ENCODE results near the gene ENPP3.

ENPP3 gene

DNA sequence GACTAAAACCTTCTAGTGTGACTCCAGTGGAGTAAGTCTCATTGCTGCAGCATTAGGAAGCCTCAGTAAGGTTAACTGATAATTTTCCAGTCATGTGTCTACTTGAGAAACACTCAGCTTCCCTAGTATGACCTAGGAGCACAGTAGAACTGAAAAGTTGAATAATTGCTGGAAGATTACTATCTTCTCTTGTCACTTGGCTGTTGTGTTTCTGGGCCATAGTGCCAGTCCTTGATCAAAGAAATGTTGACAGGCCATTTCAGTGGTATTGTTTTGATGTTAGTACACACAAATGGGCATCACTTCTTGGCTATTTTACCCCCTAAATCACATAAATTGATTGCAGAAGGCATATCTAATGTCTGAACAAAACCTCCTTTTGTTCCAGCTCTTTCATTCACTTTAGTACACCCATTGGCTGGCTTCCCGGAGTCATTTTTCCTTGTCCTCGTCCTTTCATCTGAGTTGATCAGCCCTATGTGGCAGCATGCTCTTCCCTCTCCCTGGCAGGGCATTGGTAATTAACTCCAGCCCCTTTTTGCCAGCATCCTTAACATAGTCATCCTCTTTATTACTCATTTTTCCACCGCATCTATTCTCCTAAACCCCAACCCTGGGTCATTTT lies 6.0 kb downstream of the ENPP3 start:
- no peak for DNase-seq (ENCODE audit: low read depth in 2 of 2)

DNA sequence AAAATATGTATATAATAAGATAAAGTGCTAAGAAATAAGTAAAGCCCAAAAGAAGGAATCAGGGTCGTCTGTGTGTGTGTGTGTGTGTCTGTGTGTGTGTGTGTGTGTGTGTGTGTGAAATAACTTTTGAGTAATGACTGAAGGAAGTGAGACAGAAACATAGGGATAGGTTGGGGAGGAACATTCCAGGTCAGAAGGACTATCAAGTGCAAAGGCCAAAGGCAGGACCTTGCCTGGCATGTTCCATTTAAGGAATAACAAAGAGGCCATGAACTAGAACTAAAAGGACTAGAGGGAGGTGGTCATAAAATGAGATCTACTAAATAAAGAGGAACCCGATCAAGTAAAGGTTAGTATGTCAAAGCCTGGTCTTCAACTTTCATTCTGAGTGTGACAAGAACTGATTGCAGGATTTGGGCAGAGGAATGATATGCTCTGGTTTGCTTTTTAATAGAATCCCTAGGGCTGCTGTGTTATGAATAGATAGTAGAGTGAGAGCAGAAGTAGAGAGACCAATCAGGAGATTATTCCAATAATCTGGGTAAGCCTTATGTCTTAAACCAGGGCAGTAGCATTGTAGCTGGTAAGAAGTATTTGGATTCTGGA lies 6.9 kb downstream of the ENPP3 start:
- DNase-seq (ENCODE audit: low read depth in 2 of 2) = no peak

DNA sequence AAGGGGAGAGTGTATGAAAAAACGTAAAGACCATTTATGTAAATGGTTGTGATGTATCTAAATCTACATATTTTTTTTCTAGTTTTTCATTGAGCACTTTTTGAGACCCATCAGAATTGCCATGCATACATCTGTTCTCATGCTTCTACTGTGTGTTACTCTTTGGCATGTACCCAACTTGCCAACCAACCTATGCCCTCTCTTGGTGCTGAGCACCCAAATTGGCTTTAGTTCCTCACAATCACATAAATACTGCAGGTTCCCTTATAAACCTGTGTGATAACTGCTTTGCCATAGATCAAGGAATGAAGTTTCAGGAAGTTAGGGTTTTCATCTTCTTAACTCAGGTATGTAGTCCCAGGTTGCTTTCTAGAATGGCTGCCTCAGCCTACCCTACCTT lies 7.8 kb downstream of the ENPP3 start:
- no peak for DNase-seq (ENCODE audit: low read depth in 2 of 2)

DNA sequence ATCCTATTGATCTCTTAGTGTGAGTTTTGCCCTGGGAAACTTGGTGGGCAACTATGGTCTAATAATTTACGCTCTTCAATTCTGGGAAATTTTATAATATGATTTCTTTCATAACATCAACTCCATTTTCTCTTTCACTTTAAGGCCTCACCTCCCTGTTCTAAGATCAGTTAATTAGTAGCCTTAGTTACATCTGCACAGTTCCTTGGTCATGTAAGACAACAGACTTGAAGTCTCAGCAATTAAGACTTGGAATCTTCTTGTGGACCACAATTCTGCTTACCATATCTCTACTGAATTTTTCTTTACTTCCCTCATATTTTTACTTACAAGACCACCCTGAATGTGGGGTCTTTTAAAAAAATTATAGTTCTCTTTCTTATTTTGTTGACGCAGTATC lies 8.7 kb downstream of the ENPP3 start:
- DNase-seq (ENCODE audit: low read depth in 2 of 2) = no peak

- no peak for DNase-seq (ENCODE audit: low read depth in 2 of 2)
Observed at GRCh38 chr6:131646249-131646670, 9.2 kb downstream of the ENPP3 start.

GRCh38 chr6:131651782-131652181 lies 14.7 kb downstream of the ENPP3 start:
- no peak for DNase-seq (ENCODE audit: low read depth in 2 of 2)

DNA sequence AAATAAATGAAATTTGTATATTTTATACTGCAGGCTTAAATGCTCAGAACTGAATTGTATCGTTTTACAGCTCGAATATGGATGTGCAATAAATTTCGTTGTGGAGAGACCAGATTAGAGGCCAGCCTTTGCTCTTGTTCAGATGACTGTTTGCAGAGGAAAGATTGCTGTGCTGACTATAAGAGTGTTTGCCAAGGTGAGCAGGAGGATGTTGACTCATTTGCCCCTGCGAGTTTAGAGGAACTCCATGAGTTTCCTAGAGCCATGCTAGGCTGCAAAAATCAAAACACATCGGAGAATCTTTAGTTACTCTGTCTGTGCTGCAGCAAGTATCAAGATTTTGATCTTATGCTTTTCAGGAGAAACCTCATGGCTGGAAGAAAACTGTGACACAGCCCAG lies 15.4 kb downstream of the ENPP3 start:
- DNase-seq (ENCODE audit: low read depth in 2 of 2) = no peak

DNA sequence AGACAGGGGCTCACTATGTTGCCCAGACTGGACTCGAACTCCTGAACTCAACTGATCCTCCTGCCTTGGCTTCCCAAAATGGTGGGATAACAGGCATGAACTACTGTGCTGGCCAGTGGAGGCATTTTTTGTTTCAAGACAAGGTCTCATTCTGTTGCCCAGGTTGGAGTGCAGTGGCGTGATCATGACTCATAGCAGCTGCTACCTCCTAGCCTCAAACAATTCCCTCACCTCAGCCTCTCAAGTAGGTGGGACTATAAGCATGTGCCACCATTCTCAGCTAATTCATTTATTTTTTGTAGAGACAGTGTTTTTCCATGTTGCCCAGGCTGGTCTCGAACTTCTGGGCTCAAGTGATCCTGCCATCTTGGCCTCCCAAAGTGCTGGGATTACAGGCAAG lies 17.2 kb downstream of the ENPP3 start:
- DNase-seq (ENCODE audit: low read depth in 2 of 2) = no peak

GRCh38 chr6:131655387-131655786 lies 18.3 kb downstream of the ENPP3 start:
- DNase-seq (ENCODE audit: low read depth in 2 of 2) = no peak

DNA sequence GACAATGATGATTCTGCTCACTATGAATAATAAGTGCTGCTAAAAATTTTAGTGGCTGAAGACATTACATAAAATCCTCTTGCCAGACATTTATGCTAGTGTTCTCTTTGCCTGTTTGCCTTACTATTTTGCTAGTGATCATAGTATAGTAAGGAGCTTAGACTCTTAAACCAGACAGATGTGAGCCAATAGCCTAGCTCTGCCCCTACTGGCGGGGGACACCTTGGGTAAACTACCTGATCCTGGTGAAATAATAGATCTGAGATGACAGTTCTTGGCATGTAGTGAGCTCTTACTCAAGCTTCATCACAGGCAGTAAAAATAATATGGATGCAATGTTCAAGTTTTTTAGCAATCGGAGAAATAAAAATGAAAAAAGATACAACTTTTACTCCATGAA lies 18.8 kb downstream of the ENPP3 start:
- DNase-seq (ENCODE audit: low read depth in 2 of 2) = no peak

GRCh38 chr6:131656667-131657066 lies 19.6 kb downstream of the ENPP3 start:
- no peak for DNase-seq (ENCODE audit: low read depth in 2 of 2)

DNA sequence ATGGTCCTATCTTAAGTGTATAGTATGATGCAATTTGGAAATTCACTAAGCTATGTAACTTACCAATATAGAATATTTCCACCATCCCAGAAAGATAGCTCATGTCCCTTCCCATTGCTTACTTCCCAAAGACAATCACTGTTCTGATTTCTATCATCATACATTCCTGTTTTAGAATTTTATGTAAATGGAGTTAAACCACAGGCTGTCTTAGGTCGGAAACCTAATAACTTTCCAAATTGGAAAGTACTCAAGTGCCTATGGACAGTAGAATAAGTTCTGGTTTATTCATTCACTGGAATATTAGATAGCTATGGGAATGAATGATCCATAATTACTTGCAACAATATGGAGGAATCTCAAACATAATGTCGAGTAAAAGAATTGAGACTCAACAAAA lies 20.1 kb downstream of the ENPP3 start:
- no peak for DNase-seq (ENCODE audit: low read depth in 2 of 2)

DNA sequence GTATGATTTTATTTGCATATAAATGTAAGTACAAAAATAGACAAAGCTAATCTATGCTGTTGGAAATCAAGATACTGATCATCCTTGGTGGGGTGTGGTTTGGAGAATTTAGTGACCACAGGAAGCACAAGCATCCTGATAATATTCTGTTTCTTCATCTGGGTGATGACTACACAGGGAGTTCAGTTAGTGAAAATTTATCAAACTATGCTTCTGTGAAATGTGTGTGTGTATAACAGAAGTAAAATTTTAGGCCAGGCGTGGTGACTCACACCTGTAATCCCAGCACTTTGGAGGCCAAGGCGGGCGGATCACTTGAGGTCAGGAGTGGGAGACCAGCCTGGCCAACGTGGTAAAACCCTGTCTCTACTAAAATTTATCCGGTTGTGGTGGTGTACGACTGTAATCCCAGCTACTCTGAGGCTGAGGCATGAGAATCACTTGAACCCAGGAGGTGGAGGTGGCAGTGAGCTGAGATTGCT lies 20.6 kb downstream of the ENPP3 start:
- no peak for DNase-seq (ENCODE audit: low read depth in 2 of 2)

DNA sequence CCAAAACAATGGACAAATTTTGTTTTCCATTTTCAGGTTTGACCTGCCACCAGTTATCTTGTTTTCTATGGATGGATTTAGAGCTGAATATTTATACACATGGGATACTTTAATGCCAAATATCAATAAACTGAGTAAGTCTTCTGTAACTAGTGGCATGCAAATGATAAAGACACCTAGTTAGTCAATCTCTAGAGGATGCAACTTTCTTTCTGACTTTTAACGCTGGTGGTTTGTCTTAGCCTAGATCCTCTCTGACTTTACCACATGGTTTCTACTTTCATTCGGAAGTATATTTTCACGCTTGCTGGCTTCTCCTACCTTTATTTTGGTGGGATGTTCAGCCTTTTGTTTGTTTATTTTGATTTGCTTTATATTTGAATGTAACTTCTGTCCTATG lies 21.2 kb downstream of the ENPP3 start:
- DNase-seq (ENCODE audit: low read depth in 2 of 2) = no peak

- DNase-seq (ENCODE audit: low read depth in 2 of 2) = no peak
Observed at GRCh38 chr6:131660195-131660594, 23.1 kb downstream of the ENPP3 start.

GRCh38 chr6:131663578-131664165 lies 26.6 kb downstream of the ENPP3 start:
- no peak for DNase-seq (ENCODE audit: low read depth in 2 of 2)

DNA sequence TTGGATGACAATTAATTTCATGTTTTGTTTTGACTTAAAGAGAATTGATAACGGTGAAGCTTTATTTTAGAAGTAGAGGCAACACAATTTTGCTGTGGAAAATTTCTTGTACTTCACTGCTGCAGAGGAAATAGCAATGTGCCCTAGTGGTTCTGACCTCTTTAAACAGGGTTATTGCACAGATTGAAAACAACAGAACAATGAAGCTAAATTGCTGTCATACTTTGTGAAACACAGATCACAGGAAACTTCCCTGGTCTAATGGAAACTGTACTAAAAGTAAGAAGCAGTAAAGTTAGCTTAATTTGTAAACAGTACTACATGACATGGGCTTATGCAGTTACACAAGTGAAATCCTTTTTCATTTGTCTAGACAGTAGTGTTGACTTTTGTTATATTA lies 32.8 kb downstream of the ENPP3 start:
- DNase-seq (ENCODE audit: low read depth in 2 of 2) = no peak

- DNase-seq (ENCODE audit: low read depth in 2 of 2) = no peak
Observed at GRCh38 chr6:131673184-131673583, 36.1 kb downstream of the ENPP3 start.

DNA sequence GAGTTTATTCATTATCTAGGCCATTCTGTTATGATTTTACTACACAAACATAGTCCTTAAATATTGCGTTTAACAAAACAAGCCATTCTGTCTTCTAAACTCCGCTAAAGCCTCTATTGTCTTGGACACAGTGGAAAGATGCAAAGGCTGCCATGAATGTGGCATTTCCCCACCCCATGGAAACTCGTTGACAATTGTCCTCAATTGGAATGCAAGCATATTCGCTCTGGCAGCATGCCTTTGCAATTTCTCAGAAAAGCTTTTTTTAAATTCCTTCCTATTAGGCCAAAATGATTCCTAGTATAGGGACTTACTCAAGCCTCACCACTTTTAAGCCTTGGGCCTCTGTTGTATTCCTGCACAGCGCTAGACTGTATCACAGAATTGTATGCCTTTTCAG lies 41.3 kb downstream of the ENPP3 start:
- DNase-seq (ENCODE audit: low read depth in 2 of 2) = no peak

- DNase-seq (ENCODE audit: low read depth in 2 of 2) = no peak
Observed at GRCh38 chr6:131680868-131681267, 43.8 kb downstream of the ENPP3 start.

GRCh38 chr6:131681585-131681984 lies 44.5 kb downstream of the ENPP3 start:
- DNase-seq (ENCODE audit: low read depth in 2 of 2) = no peak

GRCh38 chr6:131682442-131682841 lies 45.3 kb downstream of the ENPP3 start:
- DNase-seq (ENCODE audit: low read depth in 2 of 2) = no peak

DNA sequence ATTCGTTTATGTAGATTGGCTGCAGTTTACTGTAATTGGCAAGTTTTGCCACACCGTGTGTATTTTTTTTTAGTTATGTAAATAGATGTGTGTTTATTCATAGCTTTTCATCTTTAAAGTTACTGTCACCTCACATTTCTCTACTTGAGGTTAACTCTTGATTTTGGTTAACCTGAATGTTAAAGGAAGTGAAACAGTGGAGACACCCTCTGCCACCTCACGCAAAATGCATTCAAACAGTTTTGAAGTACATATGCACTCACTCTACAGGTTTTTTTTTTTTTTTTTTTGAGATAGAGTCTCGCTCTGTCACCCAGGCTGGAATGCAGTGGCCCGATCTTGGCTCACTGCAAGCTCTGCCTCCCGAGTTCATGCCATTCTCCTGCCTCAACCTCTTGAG lies 46.4 kb downstream of the ENPP3 start:
- DNase-seq (ENCODE audit: low read depth in 2 of 2) = no peak

Data from activated CD4-positive, alpha-beta T cell treated with anti-CD3 and anti-CD28 coated beads for 24 hours (primary cell).